A673 (cell line): ENCODE measurements around the gene VAV3.

Experiments
- CTCF ChIP-seq: fragments of 300-800, 200-600 bp; sonication (generic); conservative IDR thresholded peaks from 2 replicates; pipeline ENCODE4 v1.5.1; 2017; ENCODE audit warnings: low read depth, mild to moderate bottlenecking, antibody characterized with exemption, low read length, moderate library complexity, mixed read lengths
- EZH2 ChIP-seq: fragments of 200-600 bp; sonication (generic); IDR thresholded peaks from 2 replicates; pipeline ENCODE4 v1.6.1; 2017; ENCODE audit warnings: borderline replicate concordance, low read depth, mild to moderate bottlenecking, mixed read lengths, antibody characterized with exemption, low read length; ENCODE audit not compliant: poor library complexity, severe bottlenecking

GRCh38 chr1:107927820-107928219 lies 37.2 kb downstream of the VAV3 start:
- TF ChIP-seq CTCF (no peak), EZH2 (no peak)
